Measurements from ENCODE around the gene TMEM208. TPM values are rescaled to one million over a fixed set of nuclear protein-coding genes. Genes with fewer than 3 reads are reported as not detected.

The TMEM208 gene
- total RNA-seq, 1 donor from 2014 or later, result 24.5 TPM

- Histone ChIP-seq H3K9me3 (ENCODE audit: control insufficient read depth in 3 of 3, low read length in 3 of 3) (no peaks in the 10 kb centered on the region), H3K9ac (ENCODE audit: low read depth in 1 of 3, low read length in 3 of 3) (peak overlapping the region; percentile 59 to 84 (median 69)), H3K4me1 (ENCODE audit: control insufficient read depth in 3 of 3, insufficient read depth in 3 of 3, low read length in 3 of 3) (peaks cover 79 to 83% (median 80%) of the 10 kb centered on the region in 3 donors), H3K4me3 (ENCODE audit: low read length in 3 of 3) (peak overlapping the region; percentile 33 to 52 (median 34)), H3K27me3 (ENCODE audit: control insufficient read depth in 3 of 3, insufficient read depth in 3 of 3, low read length in 3 of 3) (no peaks in the 10 kb centered on the region), H3K36me3 (ENCODE audit: control insufficient read depth in 3 of 3, insufficient read depth in 3 of 3, low read length in 3 of 3) (peaks cover 30 to 32% (median 30%) of the 10 kb centered on the region in 3 donors), H3K27ac (ENCODE audit: low read depth, low read length) (peak overlapping the region; percentile 98)
These were observed 14.3 kb downstream of the TMEM208 start for GRCh38 chr16:67241008-67241900.

GRCh38 chr16:67242138-67242730 lies 15.3 kb downstream of the TMEM208 start:
- H3K36me3 ChIP-seq (ENCODE audit: control insufficient read depth in 3 of 3, insufficient read depth in 3 of 3, low read length in 3 of 3), result peaks cover 22 to 24% (median 23%) of the 10 kb centered on the region in 3 donors
- no peaks in the 10 kb centered on the region for H3K27me3 ChIP-seq (ENCODE audit: control insufficient read depth in 3 of 3, insufficient read depth in 3 of 3, low read length in 3 of 3)
- H3K9me3 ChIP-seq (ENCODE audit: control insufficient read depth in 3 of 3, low read length in 3 of 3), result no peaks in the 10 kb centered on the region
- H3K9ac ChIP-seq (ENCODE audit: low read depth in 1 of 3, low read length in 3 of 3), result peak overlapping the region; percentile 57 to 84 (median 62)
- peak overlapping the region in 2 of 3 donors; percentile 34 to 49 for H3K4me3 ChIP-seq (ENCODE audit: low read length in 3 of 3)
- H3K27ac ChIP-seq (ENCODE audit: low read depth, low read length), result peak overlapping the region; percentile 98
- H3K4me1 ChIP-seq (ENCODE audit: control insufficient read depth in 3 of 3, insufficient read depth in 3 of 3, low read length in 3 of 3), result peaks cover 79 to 81% (median 80%) of the 10 kb centered on the region in 3 donors

- peaks cover 9 to 12% (median 12%) of the 10 kb centered on the region in 3 donors for H3K36me3 ChIP-seq (ENCODE audit: control insufficient read depth in 3 of 3, insufficient read depth in 3 of 3, low read length in 3 of 3)
- peaks cover 81 to 82% (median 82%) of the 10 kb centered on the region in 3 donors for H3K4me1 ChIP-seq (ENCODE audit: control insufficient read depth in 3 of 3, insufficient read depth in 3 of 3, low read length in 3 of 3)
- H3K9me3 ChIP-seq (ENCODE audit: control insufficient read depth in 3 of 3, low read length in 3 of 3), result no peaks in the 10 kb centered on the region
- peak overlapping the region; percentile 42 to 91 (median 48) for H3K4me3 ChIP-seq (ENCODE audit: low read length in 3 of 3)
- peak overlapping the region; percentile 99 for H3K27ac ChIP-seq (ENCODE audit: low read depth, low read length)
- H3K27me3 ChIP-seq (ENCODE audit: control insufficient read depth in 3 of 3, insufficient read depth in 3 of 3, low read length in 3 of 3), result no peaks in the 10 kb centered on the region
- H3K9ac ChIP-seq (ENCODE audit: low read depth in 1 of 3, low read length in 3 of 3), result peak overlapping the region; percentile 76 to 99 (median 98)
These were observed 16.6 kb downstream of the TMEM208 start for GRCh38 chr16:67243481-67243880.

- Histone ChIP-seq H3K27ac (ENCODE audit: low read depth, low read length) (peak overlapping the region; percentile 99), H3K4me3 (ENCODE audit: low read length in 3 of 3) (peak overlapping the region; percentile 74 to 91 (median 86)), H3K9me3 (ENCODE audit: control insufficient read depth in 3 of 3, low read length in 3 of 3) (no peaks in the 10 kb centered on the region), H3K27me3 (ENCODE audit: control insufficient read depth in 3 of 3, insufficient read depth in 3 of 3, low read length in 3 of 3) (peaks cover 0 to 4% (median 0%) of the 10 kb centered on the region in 3 donors), H3K9ac (ENCODE audit: low read depth in 1 of 3, low read length in 3 of 3) (peak overlapping the region; percentile 98 to 99 (median 99)), H3K36me3 (ENCODE audit: control insufficient read depth in 3 of 3, insufficient read depth in 3 of 3, low read length in 3 of 3) (peaks cover 0 to 2% (median under 1%) of the 10 kb centered on the region in 3 donors), H3K4me1 (ENCODE audit: control insufficient read depth in 3 of 3, insufficient read depth in 3 of 3, low read length in 3 of 3) (peaks cover 77 to 79% (median 79%) of the 10 kb centered on the region in 3 donors)
These were observed 17.7 kb downstream of the TMEM208 start for GRCh38 chr16:67244387-67245185.

GRCh38 chr16:67245186-67245585 lies 18.3 kb downstream of the TMEM208 start:
- Histone ChIP-seq H3K9me3 (ENCODE audit: control insufficient read depth in 3 of 3, low read length in 3 of 3) (no peaks in the 10 kb centered on the region), H3K4me1 (ENCODE audit: control insufficient read depth in 3 of 3, insufficient read depth in 3 of 3, low read length in 3 of 3) (peaks cover 74 to 79% (median 77%) of the 10 kb centered on the region in 3 donors), H3K4me3 (ENCODE audit: low read length in 3 of 3) (peak overlapping the region; percentile 74 to 91 (median 86)), H3K27ac (ENCODE audit: low read depth, low read length) (peak overlapping the region; percentile 99), H3K27me3 (ENCODE audit: control insufficient read depth in 3 of 3, insufficient read depth in 3 of 3, low read length in 3 of 3) (peaks cover 0 to 4% (median 0%) of the 10 kb centered on the region in 3 donors), H3K9ac (ENCODE audit: low read depth in 1 of 3, low read length in 3 of 3) (peak overlapping the region; percentile 98 to 99 (median 99)), H3K36me3 (ENCODE audit: control insufficient read depth in 3 of 3, insufficient read depth in 3 of 3, low read length in 3 of 3) (no peaks in the 10 kb centered on the region)

GRCh38 chr16:67245674-67246080 lies 18.7 kb downstream of the TMEM208 start:
- Histone ChIP-seq H3K9ac (ENCODE audit: low read depth in 1 of 3, low read length in 3 of 3) (peak overlapping the region; percentile 98 to 99 (median 99)), H3K27ac (ENCODE audit: low read depth, low read length) (peak overlapping the region; percentile 99), H3K4me1 (ENCODE audit: control insufficient read depth in 3 of 3, insufficient read depth in 3 of 3, low read length in 3 of 3) (peaks cover 69 to 74% (median 72%) of the 10 kb centered on the region in 3 donors), H3K36me3 (ENCODE audit: control insufficient read depth in 3 of 3, insufficient read depth in 3 of 3, low read length in 3 of 3) (no peaks in the 10 kb centered on the region), H3K4me3 (ENCODE audit: low read length in 3 of 3) (peak overlapping the region; percentile 83 to 91 (median 86)), H3K9me3 (ENCODE audit: control insufficient read depth in 3 of 3, low read length in 3 of 3) (no peaks in the 10 kb centered on the region), H3K27me3 (ENCODE audit: control insufficient read depth in 3 of 3, insufficient read depth in 3 of 3, low read length in 3 of 3) (peaks cover 0 to 4% (median 0%) of the 10 kb centered on the region in 3 donors)

DNA sequence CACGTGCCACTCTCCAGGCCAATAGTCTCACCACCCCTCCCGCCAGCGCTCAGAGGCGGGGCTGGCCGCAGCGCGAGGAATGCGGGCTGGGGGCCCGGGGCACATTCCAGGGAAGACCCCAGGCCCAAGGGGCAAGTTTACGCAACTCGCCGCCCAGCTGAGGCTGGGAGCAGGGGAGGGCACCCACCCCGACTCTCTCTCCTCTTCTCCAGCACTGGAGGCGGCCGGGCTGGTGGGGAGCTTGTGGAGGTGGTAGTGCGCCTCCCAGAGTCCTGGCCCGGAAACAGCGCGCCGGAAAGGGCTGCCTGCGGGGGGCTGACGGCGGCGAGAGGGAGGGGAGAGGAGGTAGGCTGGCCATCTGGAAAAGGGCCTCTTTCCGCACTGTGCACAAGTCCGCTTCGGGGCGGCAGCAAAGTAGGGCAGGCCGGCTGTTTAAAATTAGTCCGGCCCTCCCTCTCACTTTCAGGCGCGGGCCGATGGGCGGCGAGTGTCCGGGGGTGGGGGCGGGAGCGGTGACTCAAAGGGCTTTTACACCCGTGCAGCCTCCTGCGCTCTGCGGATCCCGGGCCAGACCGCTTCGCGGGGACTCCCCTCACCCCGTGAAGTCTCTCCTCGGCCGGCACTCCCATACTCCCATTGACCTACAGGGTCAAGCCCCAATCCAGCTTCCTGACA lies 19.3 kb downstream of the TMEM208 start:
- H3K4me1 ChIP-seq (ENCODE audit: control insufficient read depth in 3 of 3, insufficient read depth in 3 of 3, low read length in 3 of 3), result peaks cover 65 to 69% (median 67%) of the 10 kb centered on the region in 3 donors

GRCh38 chr16:67246756-67247191 lies 19.8 kb downstream of the TMEM208 start:
- Histone ChIP-seq H3K4me1 (ENCODE audit: control insufficient read depth in 3 of 3, insufficient read depth in 3 of 3, low read length in 3 of 3) (peaks cover 59 to 63% (median 62%) of the 10 kb centered on the region in 3 donors), H3K9ac (ENCODE audit: low read depth in 1 of 3, low read length in 3 of 3) (peak overlapping the region; percentile 98 to 99 (median 99)), H3K27ac (ENCODE audit: low read depth, low read length) (peak overlapping the region; percentile 99), H3K4me3 (ENCODE audit: low read length in 3 of 3) (peak overlapping the region; percentile 83 to 91 (median 86)), H3K36me3 (ENCODE audit: control insufficient read depth in 3 of 3, insufficient read depth in 3 of 3, low read length in 3 of 3) (no peaks in the 10 kb centered on the region), H3K27me3 (ENCODE audit: control insufficient read depth in 3 of 3, insufficient read depth in 3 of 3, low read length in 3 of 3) (peaks cover 0 to 4% (median 0%) of the 10 kb centered on the region in 3 donors), H3K9me3 (ENCODE audit: control insufficient read depth in 3 of 3, low read length in 3 of 3) (no peaks in the 10 kb centered on the region)

More for the DNA sequence above, 19.3 kb downstream of the TMEM208 start:
- H3K4me3 ChIP-seq (ENCODE audit: low read length in 3 of 3), result peak overlapping the region; percentile 83 to 91 (median 86)
- H3K36me3 ChIP-seq (ENCODE audit: control insufficient read depth in 3 of 3, insufficient read depth in 3 of 3, low read length in 3 of 3), result no peaks in the 10 kb centered on the region
- peak overlapping the region; percentile 99 for H3K27ac ChIP-seq (ENCODE audit: low read depth, low read length)
- H3K27me3 ChIP-seq (ENCODE audit: control insufficient read depth in 3 of 3, insufficient read depth in 3 of 3, low read length in 3 of 3), result peaks cover 0 to 4% (median 0%) of the 10 kb centered on the region in 3 donors
- no peaks in the 10 kb centered on the region for H3K9me3 ChIP-seq (ENCODE audit: control insufficient read depth in 3 of 3, low read length in 3 of 3)
- H3K9ac ChIP-seq (ENCODE audit: low read depth in 1 of 3, low read length in 3 of 3), result peak overlapping the region; percentile 98 to 99 (median 99)
